GM12865 (cell line): ENCODE measurements around the gene LYL1.

Source experiments
- DNase-seq: peaks from one replicate; pipeline ENCODE4 v3.0.0; 2010; ENCODE audit warnings: low read depth
- H3K4me3 ChIP-seq: 2 replicates; pipeline ENCODE4 v1.5.1; 2011; ENCODE audit warnings: mild to moderate bottlenecking, low read depth, low read length, control low read depth
- TF ChIP-seq, protein P1 (sequence below): IDR thresholded peaks from 2 replicates; pipeline ENCODE4 v1.5.1; 2011; ENCODE audit warnings: low read length, control low read depth, low read depth, inconsistent platforms; ENCODE audit not compliant: insufficient read depth; ENCODE audit errors: missing control alignments

Gene LYL1

DNA sequence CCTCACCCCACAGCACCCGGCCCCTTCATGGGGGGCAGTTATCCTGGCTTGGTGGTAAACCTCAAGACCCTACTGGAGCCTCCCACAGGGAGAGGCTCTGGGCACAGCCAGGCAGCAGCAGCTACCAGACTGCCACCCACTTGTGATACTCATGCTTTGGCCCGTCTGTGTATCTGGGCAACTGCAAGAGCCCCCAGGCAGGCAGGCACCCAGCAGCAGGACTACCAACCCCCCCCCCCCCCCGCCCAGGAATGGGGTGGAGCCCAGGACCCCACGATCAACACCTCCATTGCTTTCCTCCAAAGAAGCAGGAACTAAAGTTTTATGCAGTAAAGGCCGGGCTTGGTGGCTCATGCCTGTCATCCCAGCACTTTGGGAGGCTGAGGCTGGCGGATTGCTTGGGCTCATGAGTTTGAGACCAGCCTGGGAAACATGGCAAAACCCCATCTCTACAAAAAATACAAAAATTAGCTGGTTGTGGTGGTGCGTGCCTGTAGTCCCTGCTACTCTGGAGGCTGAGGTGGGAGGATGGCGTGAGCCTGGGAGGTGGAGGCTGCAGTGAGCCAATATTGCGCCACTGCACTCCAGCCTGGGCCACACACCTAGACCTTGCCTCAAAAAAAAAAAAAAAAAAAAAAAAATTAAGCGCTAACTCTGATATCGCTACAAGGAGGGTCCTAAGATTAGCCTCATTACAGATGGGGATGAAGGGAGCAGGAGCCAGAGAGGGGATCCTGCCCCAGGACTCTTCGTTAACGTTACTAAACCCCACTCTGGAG is 1.1 kb upstream of the LYL1 start:
- TF ChIP-seq, protein P1, sequence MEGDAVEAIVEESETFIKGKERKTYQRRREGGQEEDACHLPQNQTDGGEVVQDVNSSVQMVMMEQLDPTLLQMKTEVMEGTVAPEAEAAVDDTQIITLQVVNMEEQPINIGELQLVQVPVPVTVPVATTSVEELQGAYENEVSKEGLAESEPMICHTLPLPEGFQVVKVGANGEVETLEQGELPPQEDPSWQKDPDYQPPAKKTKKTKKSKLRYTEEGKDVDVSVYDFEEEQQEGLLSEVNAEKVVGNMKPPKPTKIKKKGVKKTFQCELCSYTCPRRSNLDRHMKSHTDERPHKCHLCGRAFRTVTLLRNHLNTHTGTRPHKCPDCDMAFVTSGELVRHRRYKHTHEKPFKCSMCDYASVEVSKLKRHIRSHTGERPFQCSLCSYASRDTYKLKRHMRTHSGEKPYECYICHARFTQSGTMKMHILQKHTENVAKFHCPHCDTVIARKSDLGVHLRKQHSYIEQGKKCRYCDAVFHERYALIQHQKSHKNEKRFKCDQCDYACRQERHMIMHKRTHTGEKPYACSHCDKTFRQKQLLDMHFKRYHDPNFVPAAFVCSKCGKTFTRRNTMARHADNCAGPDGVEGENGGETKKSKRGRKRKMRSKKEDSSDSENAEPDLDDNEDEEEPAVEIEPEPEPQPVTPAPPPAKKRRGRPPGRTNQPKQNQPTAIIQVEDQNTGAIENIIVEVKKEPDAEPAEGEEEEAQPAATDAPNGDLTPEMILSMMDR: no peak
- peak overlapping the region; percentile 68 for H3K4me3 ChIP-seq
- no peak for DNase-seq

DNA sequence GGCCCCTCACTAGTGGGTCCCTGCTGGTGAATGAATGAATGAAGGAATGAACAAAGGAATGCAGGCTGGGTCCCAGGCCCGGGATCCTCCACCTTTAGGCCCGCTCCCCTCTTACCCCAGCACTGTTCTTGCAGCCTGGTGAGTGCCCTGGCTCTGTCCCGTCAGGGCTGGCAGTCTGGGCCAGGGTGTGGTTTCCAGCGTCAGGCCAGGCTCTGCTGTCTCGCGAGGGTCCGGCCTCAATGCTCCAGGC is 317 bp downstream of the LYL1 start:
- TF ChIP-seq, protein P1: no peak
- DNase-seq: no peak
- H3K4me3 ChIP-seq: peak overlapping the region; percentile 53

DNA sequence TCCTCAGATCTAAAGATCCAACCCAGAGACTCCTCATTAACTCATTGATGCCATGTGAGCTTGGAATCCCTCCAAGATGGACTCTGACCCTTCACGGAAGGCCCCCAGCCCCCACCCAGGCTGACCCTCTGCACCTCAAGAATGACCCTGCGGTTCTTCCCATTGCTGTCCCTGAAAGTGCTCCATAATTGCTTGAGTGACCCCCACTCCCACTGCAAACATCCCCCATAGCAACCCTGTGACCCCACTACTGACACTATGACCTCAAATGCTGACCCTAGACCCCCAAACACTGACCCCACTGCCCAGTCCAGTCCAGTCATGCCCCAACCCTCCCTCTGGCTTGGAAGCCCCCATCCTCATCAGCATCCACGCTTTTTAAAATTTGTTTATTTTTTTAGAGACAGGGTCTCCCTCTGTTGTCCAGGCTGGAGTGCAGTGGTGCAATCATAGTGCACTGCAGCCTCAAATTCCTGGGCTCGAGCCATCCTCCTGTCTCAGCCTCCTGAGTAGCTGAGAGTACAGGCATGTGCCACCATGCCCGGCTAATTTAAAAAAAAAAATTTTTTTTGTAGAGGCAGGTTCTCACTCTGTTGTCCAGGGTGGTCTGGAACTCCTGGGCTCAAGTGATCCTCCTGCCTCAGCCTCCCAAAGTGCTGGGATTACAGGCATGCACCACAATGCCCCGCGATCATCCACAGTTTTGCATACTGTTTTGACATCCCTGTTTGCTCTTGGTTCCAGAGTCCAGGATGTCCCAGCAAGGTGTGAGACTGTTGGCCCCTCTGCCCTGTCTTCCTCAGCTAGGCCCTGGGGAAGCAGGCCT is 855 bp downstream of the LYL1 start:
- DNase-seq: no peak
- H3K4me3 ChIP-seq: peak overlapping the region; percentile 53
- TF ChIP-seq, protein P1: no peak

GRCh38 chr19:13100841-13101589 is 1.6 kb downstream of the LYL1 start:
- TF ChIP-seq, protein P1: peak; percentile 32
- DNase-seq: no peak
- H3K4me3 ChIP-seq: no peak overlapping the region

GRCh38 chr19:13100031-13100588 is 2.5 kb downstream of the LYL1 start:
- peak; percentile 92 for DNase-seq
- TF ChIP-seq, protein P1: no peak

GRCh38 chr19:13099073-13099999 is 3.3 kb downstream of the LYL1 start:
- TF ChIP-seq, protein P1: no peak
- peak overlapping the region; percentile 43 for H3K4me3 ChIP-seq
- peak; percentile 88 for DNase-seq

More at GRCh38 chr19:13100031-13100588, 2.5 kb downstream of the LYL1 start:
- peak overlapping the region; percentile 18; the same call in 1 of the 2 replicates for H3K4me3 ChIP-seq
